GM12891 (cell line): ENCODE data around the gene ID2. TPM values are rescaled to one million over a fixed set of nuclear protein-coding genes. Genes with fewer than 3 reads are reported as not detected.

ENCODE experiments used
- DNase-seq: peaks from one replicate; pipeline ENCODE4 v3.0.0; 2011; ENCODE audit warnings: low spot score; ENCODE audit not compliant: insufficient read length
- FAIRE-seq: peaks from 2 replicates; lab custom pipeline; 2011; peaks lifted over from hg19 to GRCh38; lab: Jason Lieb, UNC
- PAX5 ChIP-seq: IDR thresholded peaks from 2 replicates; pipeline ENCODE4 v1.6.1; 2011; ENCODE audit warnings: low read length, moderate library complexity, mild to moderate bottlenecking; ENCODE audit not compliant: insufficient read depth, severe bottlenecking
- POLR2A ChIP-seq: IDR thresholded peaks from 2 replicates; pipeline ENCODE4 v1.6.1; 2011; ENCODE audit warnings: low read depth, low read length, control low read depth
- POLR2AphosphoS5 ChIP-seq: IDR thresholded peaks from 2 replicates; pipeline ENCODE4 v1.6.1; 2011; ENCODE audit warnings: low read depth, low read length, control low read depth
- POU2F2 ChIP-seq: IDR thresholded peaks from 2 replicates; pipeline ENCODE4 v1.6.1; 2011; ENCODE audit warnings: low read depth, mild to moderate bottlenecking, control low read depth, low read length, moderate library complexity
- SPI1 ChIP-seq: IDR thresholded peaks from 2 replicates; pipeline ENCODE4 v1.6.1; 2011; ENCODE audit warnings: low read depth, low read length, control low read depth
- TAF1 ChIP-seq: IDR thresholded peaks from 2 replicates; pipeline ENCODE4 v1.6.1; 2011; ENCODE audit warnings: low read depth, low read length, control low read depth
- polyA plus RNA-seq: library from polyadenylated mRNA; unstranded; fragments of >200 nt; gene quantifications from one replicate; pipeline ENCODE4 v1.2.1, GENCODE V29; 2012; ENCODE audit warnings: low read depth, missing spikeins, inconsistent platforms; ENCODE audit not compliant: missing spikeins

Gene ID2, protein sequence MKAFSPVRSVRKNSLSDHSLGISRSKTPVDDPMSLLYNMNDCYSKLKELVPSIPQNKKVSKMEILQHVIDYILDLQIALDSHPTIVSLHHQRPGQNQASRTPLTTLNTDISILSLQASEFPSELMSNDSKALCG
- polyA plus RNA-seq, result 22.0 TPM

DNA sequence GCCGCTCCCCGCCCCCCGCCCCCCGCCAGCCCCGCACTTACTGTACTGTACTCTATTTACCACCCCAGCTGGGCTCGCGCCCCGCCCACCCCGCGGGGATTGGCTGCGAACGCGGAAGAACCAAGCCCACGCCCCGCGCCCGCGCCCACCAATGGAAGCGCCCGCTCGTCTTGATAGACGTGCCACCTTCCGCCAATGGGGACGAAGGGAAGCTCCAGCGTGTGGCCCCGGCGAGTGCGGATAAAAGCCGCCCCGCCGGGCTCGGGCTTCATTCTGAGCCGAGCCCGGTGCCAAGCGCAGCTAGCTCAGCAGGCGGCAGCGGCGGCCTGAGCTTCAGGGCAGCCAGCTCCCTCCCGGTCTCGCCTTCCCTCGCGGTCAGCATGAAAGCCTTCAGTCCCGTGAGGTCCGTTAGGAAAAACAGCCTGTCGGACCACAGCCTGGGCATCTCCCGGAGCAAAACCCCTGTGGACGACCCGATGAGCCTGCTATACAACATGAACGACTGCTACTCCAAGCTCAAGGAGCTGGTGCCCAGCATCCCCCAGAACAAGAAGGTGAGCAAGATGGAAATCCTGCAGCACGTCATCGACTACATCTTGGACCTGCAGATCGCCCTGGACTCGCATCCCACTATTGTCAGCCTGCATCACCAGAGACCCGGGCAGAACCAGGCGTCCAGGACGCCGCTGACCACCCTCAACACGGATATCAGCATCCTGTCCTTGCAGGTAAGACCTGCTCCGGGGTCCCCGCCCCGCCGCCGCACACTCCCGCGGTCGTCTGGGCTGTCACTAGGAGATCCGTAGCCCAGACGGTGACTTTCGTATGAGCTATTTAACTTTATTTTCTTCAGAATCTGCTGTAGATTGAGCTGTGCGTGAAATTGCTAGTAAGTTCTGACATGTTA is at the start of gene ID2:
Gene ID2 (plus strand): TSS at position 271 of the 907 bp plus-strand sequence. CDS start 110 bp downstream, at position 381.
- TF ChIP-seq TAF1 (peak; percentile 99), POLR2AphosphoS5 (peak; percentile 98), POLR2A (peak; percentile 98), PAX5 (no peak), POU2F2 (peak; percentile 63; the same call in 1 of the 2 replicates), SPI1 (no peak)
- FAIRE-seq (peak; percentile 61), DNase-seq (peak; percentile 90)

DNA sequence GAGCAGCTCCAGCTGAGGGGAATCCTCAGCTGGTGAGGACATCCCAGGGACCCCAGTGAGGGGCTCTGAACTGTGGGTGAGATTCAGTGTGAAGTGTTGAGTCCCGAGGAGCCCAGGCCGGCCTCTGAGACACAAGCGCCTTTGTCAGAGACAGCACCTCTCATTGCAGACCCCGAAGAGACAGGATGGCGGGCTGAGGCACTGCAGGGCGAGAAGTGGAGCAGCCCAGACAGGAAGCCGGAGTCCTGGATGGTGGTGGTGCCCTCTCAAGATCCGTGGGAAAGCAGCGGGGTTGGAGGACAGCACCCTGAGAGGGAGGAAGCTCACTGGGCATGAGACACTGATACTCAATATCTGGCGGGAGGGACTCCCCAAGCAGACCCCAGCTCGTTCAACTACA is 49.1 kb upstream of the ID2 start:
- FAIRE-seq (no peak), DNase-seq (no peak)
- TF ChIP-seq PAX5 (no peak), TAF1 (no peak), POLR2A (no peak), POLR2AphosphoS5 (no peak), SPI1 (no peak), POU2F2 (no peak)

DNA sequence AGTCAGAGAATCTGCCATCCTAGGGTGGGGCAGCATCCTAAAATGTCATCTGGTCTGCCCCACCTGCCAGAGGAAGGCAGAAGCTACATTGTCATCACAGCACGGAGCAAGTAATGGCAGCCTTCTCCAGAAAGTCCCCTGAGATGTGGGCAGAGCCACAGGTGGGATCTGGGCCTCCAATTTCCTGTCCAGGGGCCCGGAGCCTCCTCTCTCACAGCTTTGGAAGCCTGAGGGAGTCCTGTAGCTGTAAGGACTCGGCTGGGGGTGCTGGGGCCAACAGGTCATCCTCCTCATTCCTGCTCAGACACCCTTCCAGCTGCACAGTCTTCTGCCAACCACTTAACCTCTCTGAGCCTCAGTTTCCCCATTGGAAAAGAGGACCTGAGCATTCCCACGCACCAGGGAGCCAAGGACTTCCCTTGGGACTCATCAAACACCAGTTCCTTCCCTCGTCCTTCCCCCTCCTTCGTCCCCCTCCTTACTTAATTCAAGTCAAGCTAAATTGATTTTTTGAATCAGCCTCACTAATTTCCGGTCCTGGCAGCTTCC is 48.6 kb upstream of the ID2 start:
- no peak for DNase-seq
- no peak for FAIRE-seq
- TF ChIP-seq POLR2AphosphoS5 (no peak), POLR2A (no peak), POU2F2 (no peak), TAF1 (no peak), SPI1 (no peak), PAX5 (no peak)

DNA sequence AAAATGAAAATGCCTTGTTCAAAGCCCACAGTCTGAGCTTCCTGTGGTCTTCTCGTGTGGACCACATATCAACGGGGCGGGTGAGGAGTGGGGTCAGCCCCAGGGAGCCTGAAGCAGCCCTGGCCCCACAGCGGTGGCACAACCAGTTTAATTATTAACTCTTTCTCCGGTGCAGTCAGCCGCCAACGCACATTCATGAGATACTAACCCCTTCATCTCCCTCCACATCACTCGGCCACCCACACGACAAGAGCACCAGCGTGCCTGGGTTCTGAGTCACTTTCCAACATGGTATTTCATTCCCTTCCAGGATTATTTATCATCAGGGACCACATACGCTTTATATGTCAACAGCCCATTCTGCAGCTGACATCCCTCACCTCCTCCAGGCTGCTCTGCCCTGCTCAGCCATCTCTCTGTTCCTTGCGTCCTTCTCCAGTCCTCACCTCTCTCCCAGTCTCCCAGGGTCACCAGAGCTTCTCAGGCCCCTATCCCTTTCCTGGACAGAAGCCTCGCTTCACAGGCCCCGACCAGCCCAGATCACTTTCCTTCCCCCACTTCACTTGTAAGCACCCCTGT is 48.0 kb upstream of the ID2 start:
- TF ChIP-seq SPI1 (no peak), POLR2A (no peak), PAX5 (no peak), TAF1 (no peak), POLR2AphosphoS5 (no peak), POU2F2 (no peak)
- DNase-seq, result no peak
- no peak for FAIRE-seq

DNA sequence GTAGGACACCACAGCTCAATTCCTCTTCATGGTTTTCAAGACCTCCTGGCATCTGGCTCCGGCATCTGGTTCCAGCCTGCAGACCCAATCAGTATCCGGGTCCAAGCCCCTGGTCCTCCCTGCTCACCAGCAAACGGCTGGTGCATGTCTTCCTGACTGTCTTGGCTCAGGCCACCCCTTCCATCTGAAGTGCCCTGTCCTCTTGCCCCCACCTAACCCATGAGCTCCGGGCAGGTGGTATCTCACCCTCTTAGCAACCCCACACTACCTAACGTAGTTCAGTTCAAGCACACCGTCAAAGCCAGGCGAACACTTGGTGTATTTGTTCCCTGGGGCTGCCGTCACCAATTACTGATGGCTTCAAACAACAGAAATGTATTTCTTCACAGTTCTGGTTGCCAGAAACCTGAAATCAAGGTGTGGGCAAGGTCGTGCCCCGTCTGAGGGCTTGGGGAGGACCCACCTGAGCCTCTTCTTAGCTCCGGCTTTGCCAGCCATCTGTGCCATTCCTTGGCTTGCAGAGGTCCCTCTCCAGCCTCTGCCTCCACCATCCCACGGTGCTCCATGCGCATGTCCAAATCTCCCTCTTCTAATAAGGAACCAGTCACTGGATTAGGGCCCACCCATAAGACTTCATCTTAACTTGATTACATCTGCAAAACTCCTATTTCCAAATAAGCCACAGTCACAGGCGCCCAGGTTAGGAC is 47.2 kb upstream of the ID2 start:
- TF ChIP-seq TAF1 (no peak), POU2F2 (no peak), PAX5 (no peak), POLR2A (no peak), POLR2AphosphoS5 (no peak), SPI1 (no peak)
- FAIRE-seq (no peak), DNase-seq (no peak)

DNA sequence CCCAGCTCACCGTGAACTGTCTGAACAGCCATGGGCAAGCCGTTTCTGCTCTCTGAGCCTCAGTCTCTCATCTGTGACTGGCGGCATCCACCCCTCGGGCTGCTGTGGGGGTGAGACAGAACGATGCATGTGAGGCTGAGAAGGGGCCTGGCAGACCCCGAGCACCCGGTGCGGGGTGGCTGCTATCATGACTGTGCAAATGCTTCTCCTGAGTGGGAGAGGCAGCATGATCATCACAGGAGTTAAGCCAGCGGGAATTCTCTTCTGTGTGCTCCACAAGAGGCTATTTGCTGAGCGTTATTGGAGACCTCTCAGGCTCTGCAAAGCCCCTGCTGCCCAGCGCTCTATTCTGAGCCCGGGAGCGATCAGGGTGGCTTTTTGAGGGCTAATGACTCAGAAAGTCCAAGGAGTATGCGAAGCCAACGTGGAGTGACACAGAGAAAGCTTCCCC is 45.8 kb upstream of the ID2 start:
- FAIRE-seq (no peak), DNase-seq (no peak)
- no peak for TF ChIP-seq TAF1

DNA sequence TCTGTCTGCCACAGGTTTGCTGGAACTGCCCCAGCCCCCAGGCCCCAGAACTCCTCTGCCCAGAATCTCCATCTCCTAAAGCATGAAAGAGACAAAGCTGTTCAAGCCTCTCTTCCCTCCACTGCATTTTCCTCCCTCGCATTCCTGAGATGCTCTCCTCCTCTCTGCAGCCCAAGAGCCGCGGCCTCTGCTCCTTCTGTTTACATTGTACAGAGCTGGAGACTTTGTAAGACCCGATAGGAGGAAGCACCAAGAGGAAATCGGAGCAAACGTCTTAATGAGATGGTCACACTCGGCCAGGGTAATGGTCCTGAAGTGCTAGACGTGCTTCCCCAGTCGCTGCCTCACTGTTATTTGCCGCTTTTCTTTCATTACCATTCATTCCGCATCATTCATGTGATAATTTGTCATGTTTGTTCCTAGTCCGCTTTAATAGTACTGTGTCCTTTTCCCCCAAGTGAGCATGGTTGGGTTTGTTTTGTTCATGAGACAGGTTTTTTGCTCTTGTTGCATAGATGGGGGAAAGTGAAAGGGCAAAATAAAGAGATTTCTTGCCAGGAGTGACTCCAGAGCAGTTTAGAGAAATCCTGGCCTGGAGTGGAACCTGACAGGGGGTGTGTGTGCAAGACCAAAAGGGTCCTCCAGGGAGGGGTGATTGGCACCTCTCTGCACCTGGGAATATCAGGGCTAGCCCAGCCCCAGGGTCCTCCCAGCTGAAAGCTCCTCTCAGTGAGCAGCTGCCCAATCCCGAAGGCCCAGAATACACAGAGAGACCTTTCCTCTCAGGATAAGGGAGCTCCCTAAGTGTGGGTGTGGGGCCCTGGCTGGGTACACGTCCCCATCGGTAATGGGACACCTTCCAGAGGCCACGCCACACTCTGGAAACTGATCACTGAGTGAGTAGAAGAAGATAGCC is 44.9 kb upstream of the ID2 start:
- DNase-seq, result no peak
- no peak for TF ChIP-seq POLR2AphosphoS5
- TF ChIP-seq TAF1, result no peak
- TF ChIP-seq POU2F2, result no peak
- no peak for TF ChIP-seq PAX5
- TF ChIP-seq SPI1, result no peak
- TF ChIP-seq POLR2A, result no peak
- no peak for FAIRE-seq

DNA sequence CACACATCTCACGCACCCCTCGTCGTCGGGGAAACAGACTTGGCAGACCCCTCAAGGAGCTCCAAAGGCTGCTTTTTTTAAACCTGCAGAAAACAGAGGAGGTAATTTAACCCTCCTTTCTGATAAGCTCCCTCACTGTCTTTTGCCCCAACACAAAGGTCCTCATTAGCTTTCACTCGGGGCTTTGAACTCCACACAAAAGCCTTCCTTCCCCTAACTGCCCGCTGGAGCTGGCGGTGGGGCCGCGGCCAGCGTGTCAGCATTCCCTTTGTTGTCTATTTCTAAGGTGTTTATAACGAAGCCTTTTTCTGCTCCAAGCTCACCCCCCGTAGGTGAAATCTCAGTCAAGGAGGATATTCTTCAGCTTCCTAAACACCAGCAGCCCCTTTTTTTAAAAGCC is 43.5 kb upstream of the ID2 start:
- no peak for FAIRE-seq

More for the DNA sequence above, 43.5 kb upstream of the ID2 start:
- no peak for DNase-seq
- no peak for TF ChIP-seq POLR2AphosphoS5
- no peak for TF ChIP-seq POLR2A
- no peak for TF ChIP-seq TAF1
- TF ChIP-seq SPI1, result no peak
- no peak for TF ChIP-seq PAX5
- TF ChIP-seq POU2F2, result no peak
